SKM-1 (cell line): ENCODE measurements around the gene ABCA9.
"Not testable (repeated sequence)": the region's sequence is repeated elsewhere in the genome, so short reads cannot be mapped to it uniquely, and the experiment has no call there.

Experiments
- DNase-seq: peaks from one replicate; lab custom pipeline; 2025; ENCODE audit not compliant: unreplicated experiment; lab: John Stamatoyannopoulos, UW

ABCA9 gene

DNA sequence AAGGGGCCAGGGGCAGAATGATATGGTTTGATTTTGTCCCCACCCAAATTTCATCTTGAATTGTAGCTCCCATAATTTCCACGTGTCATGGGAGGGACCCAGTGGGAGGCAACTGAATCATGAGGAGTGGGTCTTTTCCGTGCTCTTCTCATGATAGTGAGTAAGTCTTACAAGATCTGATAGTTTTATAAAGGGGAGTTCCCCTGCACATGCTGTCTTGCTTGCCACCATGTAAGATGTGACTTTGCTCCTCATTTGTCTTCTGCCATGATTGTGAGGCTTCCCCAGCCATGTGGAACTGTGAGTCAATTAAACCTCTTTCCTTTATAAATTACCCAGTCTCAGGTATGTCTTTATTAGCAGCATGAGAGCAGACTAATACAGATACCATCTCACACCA is 101.6 kb downstream of the ABCA9 start:
- DNase-seq = not testable (repeated sequence)

DNA sequence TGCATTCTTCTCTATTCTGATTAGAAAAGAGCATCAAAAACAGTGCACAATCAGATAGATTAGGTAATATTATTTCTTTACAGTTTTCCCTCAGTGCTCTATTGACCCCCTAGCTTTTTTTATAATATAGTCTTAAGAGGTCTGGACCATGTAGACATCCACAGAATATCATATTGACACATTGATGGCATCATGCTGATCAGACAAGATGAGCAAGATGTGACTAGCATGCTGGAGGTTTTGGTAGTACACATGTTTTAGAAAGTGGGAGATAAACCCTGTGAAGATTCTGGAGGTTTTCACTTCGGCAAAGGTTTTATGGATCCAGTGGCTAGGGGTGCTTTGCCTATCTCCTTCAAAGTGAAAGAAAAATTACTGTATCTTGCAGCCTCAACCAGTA is 102.8 kb downstream of the ABCA9 start:
- DNase-seq = no peak

DNA sequence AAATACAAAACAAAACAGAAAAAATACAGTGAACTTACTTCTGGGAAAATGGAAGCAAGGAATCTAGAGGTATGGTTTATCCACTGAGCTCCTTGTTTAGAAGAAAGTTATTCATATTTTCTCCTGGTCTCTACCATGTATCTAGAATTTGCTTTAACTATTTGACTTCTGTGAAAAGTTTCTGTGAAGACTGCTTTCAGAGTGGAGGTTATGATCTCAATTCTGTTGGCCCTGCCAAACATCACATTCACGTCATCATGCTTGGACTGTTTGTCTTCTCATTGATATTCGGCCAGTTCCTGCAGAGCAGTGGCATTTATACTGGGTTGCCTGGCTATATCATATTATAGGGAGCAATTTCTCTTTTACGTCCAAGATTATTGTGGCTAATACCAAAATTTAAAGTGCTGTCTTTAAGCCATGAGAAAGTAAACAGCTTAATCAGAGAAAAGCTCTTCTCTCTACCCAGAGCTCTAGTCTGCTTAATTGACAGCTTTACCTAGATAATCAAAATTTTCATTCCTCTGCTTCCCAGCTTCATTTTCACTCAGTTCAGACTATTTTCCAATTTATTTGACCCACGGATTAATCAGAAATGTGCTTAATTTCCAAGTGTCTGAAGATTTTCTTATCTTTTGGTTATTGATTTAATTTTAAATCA is 105.4 kb downstream of the ABCA9 start, which contains the start of gene ABCA8:
Gene ABCA8 (minus strand): TSS at position 212 of the 661 bp plus-strand sequence. CDS start 13,358 bp downstream, outside the sequence.
- no peak for DNase-seq

DNA sequence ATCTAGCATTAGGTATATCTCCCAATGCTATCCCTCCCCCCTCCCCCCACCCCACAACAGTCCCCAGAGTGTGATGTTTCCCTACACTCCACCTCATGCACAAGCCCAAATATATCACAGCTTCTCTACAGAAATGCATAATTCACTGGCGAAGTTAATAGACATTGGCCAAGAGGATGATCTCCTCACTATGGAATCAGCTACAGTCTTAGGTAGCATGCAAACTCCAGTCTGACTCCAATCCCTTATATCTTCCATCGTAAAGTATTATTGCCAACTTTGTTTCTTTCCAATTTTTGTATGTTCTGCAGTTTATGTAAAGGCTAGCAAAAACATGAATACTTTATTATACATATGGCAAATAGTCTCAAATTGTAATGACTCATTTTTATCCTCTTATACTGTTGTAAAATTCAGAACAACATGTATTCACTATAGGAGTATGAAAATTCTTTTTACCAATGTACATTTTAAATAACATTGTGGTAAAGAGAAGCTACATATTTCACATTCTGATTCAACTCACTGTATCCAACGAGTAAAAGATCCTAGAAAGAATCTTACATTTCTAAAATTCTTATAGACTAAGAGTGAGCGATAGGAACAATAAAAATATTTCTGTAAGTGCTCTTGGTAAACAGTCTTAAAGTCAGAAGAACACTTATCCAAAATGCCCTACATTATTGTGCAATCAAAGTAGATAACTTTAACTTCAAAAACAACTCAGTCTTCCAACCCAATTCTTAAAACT is 106.4 kb downstream of the ABCA9 start:
- no peak for DNase-seq

DNA sequence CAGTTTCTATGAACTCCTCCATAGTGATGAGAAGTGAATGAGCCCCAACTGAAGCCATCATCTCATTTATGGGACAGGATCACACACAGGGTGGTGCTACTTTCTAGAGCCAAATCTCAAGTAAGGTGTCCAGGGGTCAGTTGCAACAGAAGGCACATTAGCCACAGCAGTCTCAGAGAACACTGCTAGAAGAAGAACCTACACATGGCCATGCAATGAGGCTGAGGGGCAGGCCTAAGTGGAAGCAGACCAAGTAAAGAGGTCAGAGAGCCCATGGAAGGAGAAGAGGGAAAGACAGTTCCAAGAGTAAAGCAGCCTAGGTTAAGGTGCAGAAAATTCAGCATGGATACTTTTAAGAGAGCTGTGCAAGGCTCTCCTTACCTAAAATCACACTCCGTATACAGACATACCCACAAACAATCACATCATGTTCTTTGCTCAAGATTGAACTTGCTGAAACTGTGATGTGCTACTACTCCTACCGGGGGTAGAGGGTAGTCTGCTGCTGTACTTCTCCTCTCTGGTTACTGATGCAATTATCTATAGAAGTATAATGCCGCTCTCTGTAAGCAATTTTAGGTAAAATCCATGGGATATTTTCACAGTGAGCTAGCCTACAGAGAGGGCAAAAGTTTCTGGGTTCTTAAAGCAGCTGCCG is 107.3 kb downstream of the ABCA9 start:
- no peak for DNase-seq

DNA sequence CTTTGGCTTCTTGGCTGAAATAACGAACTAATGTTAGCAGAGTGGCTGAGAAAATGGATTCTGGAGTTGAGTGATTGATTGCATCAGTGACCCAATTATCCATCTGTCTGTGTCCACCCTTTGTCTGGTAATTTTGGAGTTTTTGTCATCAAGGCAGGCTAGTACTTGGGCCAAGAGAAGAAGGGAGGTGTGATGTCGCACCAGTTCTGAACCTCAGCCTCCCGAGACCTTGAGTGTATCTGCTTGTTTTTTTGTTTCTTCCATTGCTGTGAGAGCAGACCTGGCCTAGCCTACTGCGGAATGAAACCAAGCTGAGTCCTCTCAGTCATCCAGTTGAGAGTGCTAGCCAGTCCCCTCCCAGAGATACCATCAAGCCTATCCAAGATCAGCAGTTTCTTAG is 110.0 kb downstream of the ABCA9 start:
- DNase-seq = no peak

DNA sequence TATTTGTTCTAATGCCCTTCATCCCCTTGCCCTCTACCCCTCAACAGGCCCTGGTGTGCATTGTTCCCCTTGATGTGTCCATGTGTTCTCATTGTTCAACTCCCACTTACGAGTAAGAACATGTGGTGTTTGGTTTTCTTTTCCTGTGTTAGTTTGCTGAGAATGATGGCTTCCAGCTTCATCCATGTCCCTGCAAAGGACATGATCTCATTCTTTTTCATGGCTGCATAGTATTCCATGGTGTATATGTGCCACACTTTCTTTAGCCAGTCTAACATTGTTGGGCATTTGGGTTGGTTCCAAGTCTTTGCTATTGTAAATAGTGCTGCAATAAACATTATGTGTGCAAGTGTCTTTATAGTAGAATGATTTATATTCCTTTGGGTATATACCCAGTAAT is 112.9 kb downstream of the ABCA9 start:
- not testable (repeated sequence) for DNase-seq

DNA sequence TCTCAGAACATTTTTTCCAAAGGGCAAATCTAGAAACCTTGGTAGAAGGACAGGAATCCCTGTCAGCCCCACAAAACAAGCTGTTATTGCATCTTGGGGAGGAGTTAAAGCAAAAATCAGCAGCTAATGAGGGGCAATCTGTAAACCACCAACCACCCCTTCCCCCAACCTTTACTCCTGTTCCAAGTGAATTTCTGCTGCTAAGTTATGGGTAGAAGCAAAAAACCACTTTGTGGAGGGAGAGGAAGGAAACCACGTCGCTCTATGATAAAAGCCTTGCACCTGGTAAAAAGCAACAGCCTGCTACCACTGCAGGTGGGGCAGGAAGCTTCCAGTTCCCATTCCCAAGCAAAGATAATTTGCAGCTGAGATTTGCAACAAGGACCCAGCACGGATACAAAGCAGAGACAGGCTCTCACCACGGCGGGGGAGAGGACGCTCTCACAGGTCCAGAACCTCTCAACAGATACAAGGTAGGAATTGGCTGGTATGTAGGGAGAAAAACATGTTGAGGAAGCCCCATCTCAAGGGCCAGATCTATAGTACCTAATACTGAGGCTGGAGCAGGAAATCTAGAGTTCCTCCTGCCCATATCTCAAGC is 116.2 kb downstream of the ABCA9 start:
- no peak for DNase-seq

DNA sequence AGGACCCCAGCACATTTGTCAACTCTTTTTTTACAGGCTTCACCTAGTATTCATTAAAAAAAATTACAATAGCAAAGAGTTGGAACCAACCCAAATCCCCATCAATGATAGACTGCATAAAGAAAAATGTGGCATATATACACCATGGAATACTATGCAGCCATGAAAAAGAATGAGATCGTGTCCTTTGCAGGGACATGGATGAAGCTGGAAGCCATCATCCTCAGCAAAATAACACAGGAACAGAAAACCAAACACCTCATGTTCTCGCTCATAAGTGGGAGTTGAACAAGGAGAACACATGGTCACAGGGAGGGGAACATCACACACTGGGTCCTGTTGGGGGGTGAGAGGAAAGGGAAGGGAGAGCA is 116.9 kb downstream of the ABCA9 start:
- not testable (repeated sequence) for DNase-seq

DNA sequence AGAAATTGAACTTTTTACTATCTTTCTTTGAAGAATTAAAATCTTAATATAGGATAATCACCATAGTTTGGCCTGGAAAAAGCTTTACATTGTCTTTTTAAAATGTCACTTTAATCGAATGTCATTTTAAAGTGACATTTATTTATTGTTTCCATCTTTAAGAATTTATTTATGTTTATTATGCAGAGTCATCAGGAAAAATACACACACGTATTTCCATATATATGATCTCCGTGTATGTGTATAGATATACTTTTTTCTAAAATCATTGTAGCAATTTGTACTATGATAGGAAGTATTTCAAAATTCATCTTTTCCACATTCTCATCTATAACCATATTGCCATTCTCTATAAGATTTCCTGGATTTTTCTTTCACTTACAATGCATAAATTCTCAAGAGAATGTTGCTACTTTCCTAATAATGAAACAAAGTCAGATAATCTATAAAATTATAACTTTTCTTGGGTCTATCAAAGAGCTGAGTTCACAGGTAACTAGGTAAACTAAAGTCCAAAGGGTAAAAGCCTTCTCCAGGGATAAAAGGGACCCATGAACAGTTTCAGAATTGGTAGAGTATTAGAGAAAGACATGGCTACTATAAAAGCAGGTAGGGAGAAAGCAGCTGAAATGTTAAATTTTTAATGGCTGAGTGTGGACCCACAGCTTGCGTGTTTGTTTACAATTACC is 117.5 kb downstream of the ABCA9 start:
- no peak for DNase-seq

DNA sequence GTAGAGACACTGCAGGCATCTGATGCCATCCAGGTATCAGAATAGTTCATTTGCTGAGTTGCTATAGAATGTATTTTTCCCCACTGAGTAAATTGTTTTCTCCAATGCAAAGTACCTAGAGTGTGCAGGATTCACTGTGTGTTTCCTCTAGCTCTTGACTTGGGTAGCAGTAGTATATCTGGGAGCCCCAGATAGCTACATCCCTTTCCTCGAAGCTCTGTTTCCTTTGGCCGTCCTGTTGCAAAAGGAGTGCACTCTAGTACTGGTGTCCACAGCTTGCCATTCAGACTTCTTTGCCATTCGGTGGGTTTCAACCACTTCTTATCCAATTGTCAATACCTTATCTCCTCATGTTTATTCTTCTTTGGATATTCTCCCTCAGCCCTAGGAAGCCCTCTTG is 118.3 kb downstream of the ABCA9 start:
- DNase-seq = no peak

DNA sequence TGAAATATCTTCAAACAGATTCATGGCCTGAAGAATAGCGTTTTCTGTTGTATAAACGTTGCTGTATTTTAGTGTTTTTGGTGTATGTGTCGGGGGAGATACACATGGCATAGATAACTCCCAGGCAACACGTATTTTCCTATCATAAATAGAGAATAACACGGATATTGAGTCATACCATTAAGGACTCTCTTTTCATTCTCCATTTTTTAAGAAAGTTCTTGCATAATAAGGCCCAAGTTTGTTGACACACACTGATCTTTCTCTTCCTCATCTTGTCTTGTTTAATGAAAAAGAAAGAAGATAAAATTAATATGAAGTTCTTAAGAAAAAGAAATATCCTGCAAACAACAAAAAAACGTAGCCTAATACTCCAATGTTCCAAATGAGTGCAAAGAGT is 119.0 kb downstream of the ABCA9 start:
- DNase-seq = no peak

DNA sequence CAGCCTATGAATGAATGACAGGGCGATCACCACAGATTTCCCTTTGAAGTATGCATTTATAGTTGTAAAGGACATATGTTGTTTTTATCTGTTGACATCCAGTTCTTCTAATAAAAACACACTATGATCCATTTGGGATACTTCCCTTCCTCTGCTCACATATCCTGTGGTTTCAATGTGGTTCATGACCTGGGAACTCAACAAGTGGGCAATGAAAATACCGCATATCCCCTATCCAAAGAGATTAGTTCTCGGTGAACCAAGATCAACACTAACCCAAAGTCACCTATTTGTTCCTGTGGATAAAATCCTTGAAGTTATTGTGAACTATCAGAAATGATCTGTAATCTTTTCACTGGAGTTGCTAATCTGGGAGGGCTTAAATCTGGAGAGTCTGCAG is 121.5 kb downstream of the ABCA9 start:
- DNase-seq = no peak

DNA sequence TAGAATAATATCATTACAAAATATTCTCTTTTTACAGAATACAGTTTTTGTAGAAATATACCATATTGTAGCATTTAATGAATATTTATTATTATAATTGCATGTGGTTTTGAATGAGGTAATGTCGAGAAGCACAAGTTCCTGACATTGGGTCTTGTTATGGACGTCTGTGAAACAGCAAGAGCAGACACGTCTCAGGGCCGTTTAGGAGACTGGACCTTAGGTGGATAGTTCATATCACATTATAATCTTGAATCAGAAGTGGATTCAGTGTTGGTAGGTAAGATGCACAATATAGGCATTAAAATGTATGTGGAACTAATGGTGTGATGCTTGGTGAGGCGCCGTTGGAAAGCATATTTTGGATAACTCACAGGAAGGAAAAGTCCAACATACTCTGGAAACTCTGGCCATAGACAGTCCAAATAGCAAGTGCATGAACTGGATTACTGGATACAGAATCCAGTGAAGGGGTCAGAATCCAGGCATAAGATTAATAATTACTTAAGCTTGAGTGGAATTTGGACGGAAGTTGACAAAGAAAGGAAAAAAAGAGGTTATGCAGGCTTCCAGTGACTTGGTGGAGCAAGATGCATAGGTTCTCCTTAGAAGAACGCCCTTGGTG is 122.7 kb downstream of the ABCA9 start:
- DNase-seq = no peak

DNA sequence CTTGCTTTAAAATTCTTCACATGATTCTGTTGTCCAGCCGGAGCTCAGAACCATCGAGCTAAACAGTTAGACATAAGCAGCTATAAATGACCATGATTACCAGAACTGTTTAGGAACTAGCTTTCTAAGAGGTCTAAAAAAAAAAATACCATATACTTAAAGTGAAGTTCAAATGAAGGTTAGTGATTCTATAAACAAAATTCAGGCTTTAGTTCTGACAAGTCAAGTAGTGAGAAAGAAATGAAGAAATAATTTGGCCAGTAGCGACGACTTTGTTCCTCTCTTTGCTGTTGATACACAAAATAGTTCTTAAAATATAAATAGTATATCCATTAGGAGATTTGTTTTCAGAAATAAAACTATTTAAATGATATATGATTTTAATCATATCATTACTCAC is 133.2 kb downstream of the ABCA9 start:
- DNase-seq = no peak

DNA sequence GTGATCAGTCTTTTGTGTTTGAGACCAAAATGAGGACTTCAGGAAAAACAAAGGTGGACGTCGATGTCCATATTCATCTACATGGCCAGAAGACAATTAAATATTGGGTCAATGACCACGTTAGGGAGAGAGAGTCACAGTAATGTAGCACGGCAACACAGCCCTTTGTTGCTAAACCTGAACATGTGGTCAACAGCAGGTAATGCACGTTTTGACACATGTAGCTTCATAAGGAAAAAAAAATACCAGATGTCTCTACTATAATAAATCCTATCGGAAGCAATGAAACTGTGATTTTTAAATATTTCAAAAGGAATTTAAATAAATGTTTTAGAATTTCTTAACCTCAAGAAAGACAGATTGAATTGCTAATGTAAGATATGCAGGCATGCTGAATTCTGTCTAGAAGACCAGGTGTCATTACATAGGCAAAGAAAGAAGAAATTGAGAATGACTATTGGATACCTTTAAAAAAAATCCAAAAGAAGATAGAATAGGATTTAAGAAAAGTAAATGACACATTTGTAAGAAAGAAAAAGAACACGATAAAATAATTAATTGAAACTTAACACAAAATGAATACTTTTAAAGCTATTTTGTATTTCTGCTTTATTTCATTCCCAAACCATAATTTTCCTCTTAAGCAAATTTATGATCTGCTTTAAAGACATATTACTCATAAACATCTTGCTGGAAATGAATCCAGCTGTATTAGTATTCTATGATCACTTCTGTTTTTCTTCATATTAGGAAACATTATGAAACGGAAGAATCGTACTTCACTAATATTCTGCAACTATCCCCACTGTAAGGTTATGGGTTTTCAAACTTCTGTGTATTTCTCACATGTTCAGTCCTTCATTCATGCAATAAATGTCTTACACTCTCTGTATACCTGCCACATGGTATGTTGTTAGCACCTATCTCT is 135.7 kb downstream of the ABCA9 start:
- DNase-seq = no peak
